Astrocyte of the cerebellum (primary cell): ENCODE results near the gene CYTH1.

ENCODE experiments used
- DNase-seq: peaks from one replicate; pipeline ENCODE4 v3.0.0-alpha.2; 2011; ENCODE audit warnings: low read depth
- H3K4me3 ChIP-seq: 2 replicates; pipeline ENCODE4 v1.5.1; 2011; ENCODE audit warnings: mild to moderate bottlenecking, low read depth, low read length, moderate library complexity
- in situ Hi-C: cut with HindIII; loops from 2 replicates; pipeline ENCODE4 v1.10.0; 2017; ENCODE audit warnings: low sequenced_read_pairs
- TF ChIP-seq, protein P1 (sequence below): IDR thresholded peaks from 2 replicates; pipeline ENCODE4 v1.5.1; 2012; ENCODE audit warnings: low read length, low read depth, moderate library complexity, mild to moderate bottlenecking; ENCODE audit errors: missing control alignments

The CYTH1 gene

DNA sequence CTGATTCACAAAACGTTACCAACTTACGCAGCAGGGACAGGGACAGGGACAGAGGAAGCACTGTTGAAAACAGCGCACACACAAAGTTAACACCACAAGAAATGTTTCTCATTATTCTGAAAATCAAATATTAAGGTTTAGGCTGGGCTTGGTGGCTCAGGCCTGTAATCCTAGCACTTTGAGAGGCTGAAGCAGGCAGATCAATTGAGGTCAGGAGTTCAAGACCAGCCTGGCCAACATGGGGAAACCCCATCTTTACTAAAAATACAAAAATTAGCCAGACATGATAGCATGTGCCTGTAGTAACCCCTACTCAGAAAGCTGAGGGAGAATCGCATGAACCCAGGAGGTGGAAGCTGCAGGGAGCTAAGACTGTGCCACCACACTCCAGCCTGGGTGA, 4.2 kb downstream of the CYTH1 start:
- no peak overlapping the region for H3K4me3 ChIP-seq
- DNase-seq: no peak
- TF ChIP-seq, protein P1, sequence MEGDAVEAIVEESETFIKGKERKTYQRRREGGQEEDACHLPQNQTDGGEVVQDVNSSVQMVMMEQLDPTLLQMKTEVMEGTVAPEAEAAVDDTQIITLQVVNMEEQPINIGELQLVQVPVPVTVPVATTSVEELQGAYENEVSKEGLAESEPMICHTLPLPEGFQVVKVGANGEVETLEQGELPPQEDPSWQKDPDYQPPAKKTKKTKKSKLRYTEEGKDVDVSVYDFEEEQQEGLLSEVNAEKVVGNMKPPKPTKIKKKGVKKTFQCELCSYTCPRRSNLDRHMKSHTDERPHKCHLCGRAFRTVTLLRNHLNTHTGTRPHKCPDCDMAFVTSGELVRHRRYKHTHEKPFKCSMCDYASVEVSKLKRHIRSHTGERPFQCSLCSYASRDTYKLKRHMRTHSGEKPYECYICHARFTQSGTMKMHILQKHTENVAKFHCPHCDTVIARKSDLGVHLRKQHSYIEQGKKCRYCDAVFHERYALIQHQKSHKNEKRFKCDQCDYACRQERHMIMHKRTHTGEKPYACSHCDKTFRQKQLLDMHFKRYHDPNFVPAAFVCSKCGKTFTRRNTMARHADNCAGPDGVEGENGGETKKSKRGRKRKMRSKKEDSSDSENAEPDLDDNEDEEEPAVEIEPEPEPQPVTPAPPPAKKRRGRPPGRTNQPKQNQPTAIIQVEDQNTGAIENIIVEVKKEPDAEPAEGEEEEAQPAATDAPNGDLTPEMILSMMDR: no peak
- in situ Hi-C loops: no loop called here

DNA sequence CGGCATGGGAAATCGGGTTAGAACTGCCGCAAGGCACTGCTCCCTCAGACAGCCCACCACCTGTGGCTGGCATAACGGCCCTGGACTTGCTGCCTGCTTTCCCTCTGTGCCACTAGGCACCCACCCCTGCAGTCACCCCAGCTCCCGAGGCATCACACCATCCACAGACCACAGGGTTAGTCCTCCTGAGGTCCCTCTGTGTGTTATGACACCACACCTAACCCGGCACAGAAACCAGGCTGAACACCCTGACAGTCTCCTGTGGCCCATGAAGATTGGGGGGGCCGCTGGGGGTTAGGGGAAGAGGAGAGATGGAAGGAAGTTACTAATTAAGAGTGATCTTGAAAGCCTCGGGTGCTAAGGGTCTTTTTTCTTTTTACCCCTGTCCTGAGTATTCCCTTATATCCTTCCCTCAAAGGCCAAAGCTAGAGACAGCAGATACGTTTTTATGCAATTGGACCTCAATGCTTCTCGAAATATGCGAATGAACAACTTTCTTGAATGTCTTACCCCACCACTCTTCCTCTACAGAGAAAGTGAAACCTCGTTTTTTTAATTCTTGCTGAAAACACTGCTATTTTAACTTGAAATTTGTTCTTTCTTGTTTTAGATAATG, 7.0 kb downstream of the CYTH1 start:
- TF ChIP-seq, protein P1: no peak
- no peak for DNase-seq
- in situ Hi-C loops: no loop called here
- H3K4me3 ChIP-seq: no peak overlapping the region

DNA sequence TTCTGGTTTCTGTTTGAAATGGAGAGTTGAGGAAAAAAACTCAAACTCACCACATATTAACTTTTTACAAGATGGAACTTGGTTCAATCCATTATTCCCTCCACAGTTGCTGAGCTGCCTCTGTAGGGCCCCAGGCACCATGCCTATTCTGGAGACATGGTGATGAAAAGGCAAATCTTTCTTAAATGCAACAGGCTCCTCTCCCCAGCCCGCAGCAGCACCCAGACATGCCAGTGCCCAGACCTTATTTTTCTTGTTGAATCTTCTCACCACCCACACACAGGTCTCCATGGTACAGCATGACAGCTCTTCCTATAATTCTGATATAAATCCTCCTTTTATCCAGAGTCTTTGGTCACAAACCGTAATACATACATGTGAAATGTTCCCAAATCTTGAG, 7.6 kb downstream of the CYTH1 start:
- no peak for DNase-seq
- in situ Hi-C loops: no loop called here
- TF ChIP-seq, protein P1: no peak
- H3K4me3 ChIP-seq: no peak overlapping the region

DNA sequence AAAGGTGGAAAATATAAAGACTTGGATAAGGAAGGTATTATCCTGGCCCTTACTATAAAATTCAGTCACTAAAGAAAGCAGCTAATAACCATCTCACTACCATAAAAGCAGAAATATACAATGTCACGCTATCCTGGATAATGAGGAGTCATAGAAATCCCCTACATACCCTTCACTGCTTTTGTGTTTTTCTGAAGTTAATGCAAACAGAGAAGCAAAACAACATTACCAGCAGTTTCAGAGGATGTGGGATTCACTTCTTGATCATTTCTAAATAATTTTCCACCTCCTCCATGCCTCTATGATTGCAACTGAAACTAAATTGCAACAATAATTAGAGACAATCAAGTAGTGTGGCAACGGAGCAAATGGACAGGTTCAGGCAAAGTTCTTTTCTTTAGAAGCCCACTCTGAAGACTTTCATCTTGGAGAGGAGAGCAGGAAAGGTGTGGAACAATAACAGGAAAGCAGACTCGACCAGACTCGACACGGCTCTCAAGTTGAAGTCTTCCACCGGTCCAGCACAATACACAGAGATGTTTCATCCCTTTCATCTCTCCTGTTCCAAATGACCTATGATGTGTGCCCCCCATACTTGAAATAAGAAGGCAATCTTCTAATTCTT, 10.2 kb downstream of the CYTH1 start:
- in situ Hi-C loops: no loop called here
- TF ChIP-seq, protein P1: no peak
- H3K4me3 ChIP-seq: no peak overlapping the region
- no peak for DNase-seq

DNA sequence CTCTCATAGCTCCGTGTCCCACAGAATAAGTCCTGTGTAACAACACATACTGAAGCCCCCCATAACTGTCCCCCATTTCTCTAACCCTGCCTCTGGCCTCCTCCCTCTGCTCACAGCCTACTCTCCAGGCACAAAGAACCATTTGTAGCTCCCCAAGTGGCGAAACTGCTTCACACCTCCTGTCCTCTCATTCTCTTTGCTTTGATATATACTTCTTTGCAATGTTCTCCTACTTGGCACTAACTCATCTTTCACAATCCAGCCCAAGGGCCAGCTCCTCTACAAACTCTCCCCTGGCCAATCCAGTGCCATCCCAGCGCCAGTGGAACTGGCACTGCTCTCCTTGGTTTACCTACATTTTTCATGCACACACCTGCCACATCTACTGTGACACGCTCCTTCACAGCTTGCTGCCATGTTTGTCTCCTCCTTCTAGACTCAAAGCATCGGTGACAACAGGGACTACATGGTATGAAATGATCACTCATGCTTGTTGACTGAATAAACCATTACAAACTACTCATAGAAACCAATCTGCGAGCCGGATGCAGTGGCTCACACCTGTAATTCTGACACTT, 12.8 kb downstream of the CYTH1 start:
- TF ChIP-seq, protein P1: no peak
- in situ Hi-C loops: no loop called here
- DNase-seq: no peak
- no peak overlapping the region for H3K4me3 ChIP-seq

DNA sequence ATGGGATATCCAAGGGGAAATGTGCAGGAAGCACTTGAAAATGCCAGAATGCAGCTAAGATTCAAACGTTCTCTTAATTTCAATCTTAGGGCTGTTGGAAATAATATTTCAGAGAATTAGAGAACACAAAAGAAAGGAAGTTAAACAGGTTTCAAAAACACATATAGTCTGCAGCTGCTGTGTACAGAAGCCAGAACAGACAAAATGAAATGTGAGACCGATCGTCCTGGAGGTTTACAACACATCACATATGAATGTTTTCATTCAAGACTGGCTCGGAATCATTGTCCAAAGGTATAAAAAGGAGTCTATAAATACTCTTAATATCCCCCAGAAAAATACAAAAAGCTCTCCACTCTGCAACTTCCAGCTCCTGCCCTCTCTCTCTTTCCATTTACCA, 14.3 kb downstream of the CYTH1 start:
- in situ Hi-C loops: no loop called here
- no peak overlapping the region for H3K4me3 ChIP-seq
- TF ChIP-seq, protein P1: no peak
- DNase-seq: no peak
